SK-N-SH (cell line): ENCODE data around the gene C11orf86.

Experiments used
- CTCF ChIP-seq: fragments of 200-600 bp; sonication (generic); IDR thresholded peaks from 2 replicates; pipeline ENCODE4 v1.6.1; 2017; ENCODE audit warnings: antibody characterized with exemption, mild to moderate bottlenecking, moderate library complexity
- EZH2phosphoT487 ChIP-seq: fragments of 200-600 bp; sonication (generic); IDR thresholded peaks from 2 replicates; pipeline ENCODE4 v1.6.1; 2017; ENCODE audit warnings: low read depth, mixed run types, mild to moderate bottlenecking, antibody characterized with exemption, moderate library complexity, borderline replicate concordance
- FOSL2 ChIP-seq: IDR thresholded peaks from 2 replicates; pipeline ENCODE4 v1.4.0; 2012; ENCODE audit warnings: low read depth, mild to moderate bottlenecking, moderate library complexity, borderline replicate concordance
- FOXJ3 ChIP-seq: sonication (generic); formaldehyde crosslinking; IDR thresholded peaks from 2 replicates; pipeline ENCODE4 v1.5.1; 2020; ENCODE audit warnings: mild to moderate bottlenecking, missing genetic modification reagents
- MAX ChIP-seq: IDR thresholded peaks from 2 replicates; pipeline ENCODE4 v1.4.0; 2012; ENCODE audit warnings: low read depth
- POLR2AphosphoS5 ChIP-seq: IDR thresholded peaks from 2 replicates; pipeline ENCODE4 v1.6.1; 2012; ENCODE audit warnings: low read depth, low read length
- RCOR1 ChIP-seq: fragments of 150-350 bp; IDR thresholded peaks from 2 replicates; pipeline ENCODE4 v1.6.1; 2017; ENCODE audit warnings: antibody characterized with exemption, low read length
- REST ChIP-seq: IDR thresholded peaks from 2 replicates; pipeline ENCODE4 v1.6.1; 2012; ENCODE audit warnings: mild to moderate bottlenecking, low read depth, low read length, moderate library complexity
- RXRA ChIP-seq: IDR thresholded peaks from 2 replicates; pipeline ENCODE4 v1.4.0; 2012; ENCODE audit warnings: low read depth, mild to moderate bottlenecking, borderline replicate concordance
- SIN3A ChIP-seq: IDR thresholded peaks from 2 replicates; pipeline ENCODE4 v1.6.1; 2012; ENCODE audit warnings: low read depth, mild to moderate bottlenecking, low read length, moderate library complexity, borderline replicate concordance
- TEAD4 ChIP-seq: IDR thresholded peaks from 2 replicates; pipeline ENCODE4 v1.4.0; 2012; ENCODE audit warnings: mild to moderate bottlenecking, borderline replicate concordance; ENCODE audit not compliant: insufficient read depth
- USF2 ChIP-seq: fragments of 150-350 bp; IDR thresholded peaks from 2 replicates; pipeline ENCODE4 v1.6.1; 2017; ENCODE audit warnings: antibody characterized with exemption, low read length, low read depth, borderline replicate concordance
- YY1 ChIP-seq: IDR thresholded peaks from 2 replicates; pipeline ENCODE4 v1.4.0; 2012; ENCODE audit warnings: low read depth, mild to moderate bottlenecking

- TF ChIP-seq USF2 (no peak), FOSL2 (no peak), CTCF (peak; percentile 86), FOXJ3 (no peak), POLR2AphosphoS5 (no peak), MAX (no peak), RXRA (no peak), TEAD4 (no peak), RCOR1 (no peak), SIN3A (no peak), EZH2phosphoT487 (no peak), YY1 (no peak), REST (no peak)
Observed at GRCh38 chr11:66976028-66976467, 944 bp downstream of the C11orf86 start.
